Endodermal cell (in vitro differentiated cells): ENCODE results near the gene RAB33A. TPM values are rescaled to one million over a fixed set of nuclear protein-coding genes. Genes with fewer than 3 reads are reported as not detected.

Experiments used
- DNase-seq: peaks from one replicate; pipeline ENCODE4 v3.0.0-alpha.2; 2017
- H3K27ac ChIP-seq: 2 replicates; pipeline ENCODE4 v1.5.1; 2013; ENCODE audit warnings: mild to moderate bottlenecking, low read depth, low read length, moderate library complexity
- H3K27me3 ChIP-seq: 2 replicates; pipeline ENCODE4 v1.6.1; 2013; ENCODE audit warnings: mild to moderate bottlenecking, low read length, moderate library complexity; ENCODE audit not compliant: insufficient read depth, control insufficient read depth, poor library complexity, severe bottlenecking
- H3K36me3 ChIP-seq: 2 replicates; pipeline ENCODE4 v1.7.0; 2013; ENCODE audit warnings: mild to moderate bottlenecking, low read length, moderate library complexity; ENCODE audit not compliant: control insufficient read depth, insufficient read depth
- H3K4me1 ChIP-seq: one replicate; pipeline ENCODE4 v1.7.0; 2013; ENCODE audit warnings: low read length; ENCODE audit not compliant: control insufficient read depth, insufficient read depth
- H3K4me3 ChIP-seq: 2 replicates; pipeline ENCODE4 v1.5.1; 2013; ENCODE audit warnings: mild to moderate bottlenecking, low read length, moderate library complexity
- H3K9ac ChIP-seq: 2 replicates; pipeline ENCODE4 v1.6.1; 2013; ENCODE audit warnings: mild to moderate bottlenecking, low read length, moderate library complexity; ENCODE audit not compliant: poor library complexity, severe bottlenecking; ENCODE audit errors: extremely low read depth
- H3K9me3 ChIP-seq: 2 replicates; pipeline ENCODE4 v1.6.1; 2013; ENCODE audit warnings: mild to moderate bottlenecking, low read length, moderate library complexity; ENCODE audit not compliant: control insufficient read depth
- H3K27ac Mint-ChIP-seq: 2 replicates; pipeline ENCODE4 v1.8.0; 2020; ENCODE audit warnings: mixed read lengths
- H3K27me3 Mint-ChIP-seq: 2 replicates; pipeline ENCODE4 v1.8.0; 2021; ENCODE audit warnings: mild to moderate bottlenecking, mixed read lengths; ENCODE audit not compliant: insufficient read depth
- H3K36me3 Mint-ChIP-seq: 2 replicates; pipeline ENCODE4 v1.8.0; 2020; ENCODE audit warnings: low read depth, mixed read lengths
- H3K4me1 Mint-ChIP-seq: 2 replicates; pipeline ENCODE4 v1.8.0; 2020; ENCODE audit warnings: mixed read lengths
- H3K4me3 Mint-ChIP-seq: 2 replicates; pipeline ENCODE4 v1.8.0; 2020; ENCODE audit warnings: mild to moderate bottlenecking, moderate library complexity, mixed read lengths
- H3K9me3 Mint-ChIP-seq: 2 replicates; pipeline ENCODE4 v1.8.0; 2020; ENCODE audit warnings: mild to moderate bottlenecking, mixed read lengths
- WGBS, 2 experiments: methylation state at CpG; one replicate each; pipeline versions ENCODE4 v1.1.5 to v1.1.7; 2013; ENCODE audit warnings: missing lambda C conversion rate in 2 of 2, mixed read lengths in 1 of 2; ENCODE audit not compliant: insufficient coverage in 1 of 2, insufficient read length in 1 of 2; 5-methylcytosine and 5-hydroxymethylcytosine counted together
- total RNA-seq, 2 donors: library from RNA; stranded (reverse); fragmentation: NEBNext Ultra II Directional in 1 of 2; extraction: Animal tissue kit (Norgen Biotek cat#: 25700) in 1 of 2; gene quantifications; 2 replicates in 1 of 2; 3 replicates in 1 of 2; pipeline ENCODE4 v1.2.1, GENCODE V29; 2021
- TF ChIP-seq, protein P1 (sequence below): fragments of 200-600 bp; sonication (generic); conservative IDR thresholded peaks from 2 replicates; pipeline ENCODE4 v1.5.0; 2021; ENCODE audit warnings: antibody characterized with exemption, mild to moderate bottlenecking

The RAB33A gene
- total RNA-seq, 2 donors from 2014 or later: not detected

DNA sequence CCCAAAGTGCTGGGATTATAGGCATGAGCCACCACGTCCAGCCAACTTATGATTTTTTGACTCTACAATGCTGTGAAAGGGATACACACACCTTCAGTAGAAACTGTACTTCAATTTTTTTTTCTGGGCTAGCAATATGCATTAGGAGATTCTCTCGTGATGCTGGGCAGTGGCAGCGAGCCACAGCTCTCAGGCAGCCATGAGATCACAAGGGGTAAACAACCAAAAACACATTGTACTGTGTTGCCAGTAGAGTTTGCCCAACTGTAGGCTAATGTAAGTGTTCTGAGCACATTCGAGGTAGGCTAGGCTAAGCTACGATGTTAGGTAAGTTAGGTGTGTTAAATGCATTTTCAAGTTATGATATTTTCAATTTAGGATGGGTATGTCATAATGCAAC, 25.7 kb downstream of the RAB33A start:
- no peak for DNase-seq
- TF ChIP-seq, protein P1, sequence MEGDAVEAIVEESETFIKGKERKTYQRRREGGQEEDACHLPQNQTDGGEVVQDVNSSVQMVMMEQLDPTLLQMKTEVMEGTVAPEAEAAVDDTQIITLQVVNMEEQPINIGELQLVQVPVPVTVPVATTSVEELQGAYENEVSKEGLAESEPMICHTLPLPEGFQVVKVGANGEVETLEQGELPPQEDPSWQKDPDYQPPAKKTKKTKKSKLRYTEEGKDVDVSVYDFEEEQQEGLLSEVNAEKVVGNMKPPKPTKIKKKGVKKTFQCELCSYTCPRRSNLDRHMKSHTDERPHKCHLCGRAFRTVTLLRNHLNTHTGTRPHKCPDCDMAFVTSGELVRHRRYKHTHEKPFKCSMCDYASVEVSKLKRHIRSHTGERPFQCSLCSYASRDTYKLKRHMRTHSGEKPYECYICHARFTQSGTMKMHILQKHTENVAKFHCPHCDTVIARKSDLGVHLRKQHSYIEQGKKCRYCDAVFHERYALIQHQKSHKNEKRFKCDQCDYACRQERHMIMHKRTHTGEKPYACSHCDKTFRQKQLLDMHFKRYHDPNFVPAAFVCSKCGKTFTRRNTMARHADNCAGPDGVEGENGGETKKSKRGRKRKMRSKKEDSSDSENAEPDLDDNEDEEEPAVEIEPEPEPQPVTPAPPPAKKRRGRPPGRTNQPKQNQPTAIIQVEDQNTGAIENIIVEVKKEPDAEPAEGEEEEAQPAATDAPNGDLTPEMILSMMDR: no peak
- Histone ChIP-seq H3K27ac (no peak overlapping the region), H3K4me3 (no peak overlapping the region), H3K36me3 (peaks cover 5% of the 10 kb centered on the region), H3K27me3 (no peaks in the 10 kb centered on the region), H3K9ac (no peak overlapping the region), H3K9me3 (no peaks in the 10 kb centered on the region), H3K4me1 (peaks cover 7% of the 10 kb centered on the region)
- no peak overlapping the region for H3K4me3 Mint-ChIP-seq
- peaks cover 8% of the 10 kb centered on the region for H3K4me1 Mint-ChIP-seq
- H3K9me3 Mint-ChIP-seq: peaks cover 20% of the 10 kb centered on the region
- WGBS, 2 experiments: 90 to 100% methylated on average over 1 to 5 of the region's 5 CpGs
- H3K27me3 Mint-ChIP-seq: no peaks in the 10 kb centered on the region
- no peak overlapping the region for H3K27ac Mint-ChIP-seq
- H3K36me3 Mint-ChIP-seq: peaks cover 7% of the 10 kb centered on the region

DNA sequence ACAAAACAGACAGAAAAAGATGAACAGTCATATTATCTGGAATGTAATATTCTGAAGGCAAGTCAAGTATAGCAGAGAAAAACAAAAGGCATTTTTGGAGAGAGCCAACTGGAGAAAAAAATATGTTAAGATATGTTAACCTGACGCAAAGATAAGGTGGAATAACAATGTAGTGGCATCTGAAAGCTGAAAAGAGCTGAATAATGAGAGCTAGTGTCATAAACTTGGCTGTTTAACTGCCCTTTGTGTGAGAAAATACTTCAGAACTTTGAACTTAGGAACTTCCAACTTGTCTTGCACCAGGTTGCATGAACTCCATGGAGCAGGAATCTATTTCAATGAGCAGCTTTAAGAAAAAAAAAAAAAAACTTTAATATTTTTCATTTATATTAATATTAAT, 32.9 kb downstream of the RAB33A start:
- Mint-ChIP-seq H3K27ac (no peak overlapping the region), H3K36me3 (peaks cover 42% of the 10 kb centered on the region), H3K27me3 (no peaks in the 10 kb centered on the region), H3K4me3 (no peak overlapping the region), H3K9me3 (peaks cover 14% of the 10 kb centered on the region), H3K4me1 (no peaks in the 10 kb centered on the region)
- WGBS, 2 experiments: 0% methylated on average over 1 of the region's 1 CpG
- Histone ChIP-seq H3K36me3 (peaks cover 14% of the 10 kb centered on the region), H3K27me3 (no peaks in the 10 kb centered on the region), H3K27ac (no peak overlapping the region), H3K4me1 (no peaks in the 10 kb centered on the region), H3K9ac (no peak overlapping the region), H3K9me3 (no peaks in the 10 kb centered on the region), H3K4me3 (no peak overlapping the region)
- TF ChIP-seq, protein P1: no peak
- DNase-seq: no peak

DNA sequence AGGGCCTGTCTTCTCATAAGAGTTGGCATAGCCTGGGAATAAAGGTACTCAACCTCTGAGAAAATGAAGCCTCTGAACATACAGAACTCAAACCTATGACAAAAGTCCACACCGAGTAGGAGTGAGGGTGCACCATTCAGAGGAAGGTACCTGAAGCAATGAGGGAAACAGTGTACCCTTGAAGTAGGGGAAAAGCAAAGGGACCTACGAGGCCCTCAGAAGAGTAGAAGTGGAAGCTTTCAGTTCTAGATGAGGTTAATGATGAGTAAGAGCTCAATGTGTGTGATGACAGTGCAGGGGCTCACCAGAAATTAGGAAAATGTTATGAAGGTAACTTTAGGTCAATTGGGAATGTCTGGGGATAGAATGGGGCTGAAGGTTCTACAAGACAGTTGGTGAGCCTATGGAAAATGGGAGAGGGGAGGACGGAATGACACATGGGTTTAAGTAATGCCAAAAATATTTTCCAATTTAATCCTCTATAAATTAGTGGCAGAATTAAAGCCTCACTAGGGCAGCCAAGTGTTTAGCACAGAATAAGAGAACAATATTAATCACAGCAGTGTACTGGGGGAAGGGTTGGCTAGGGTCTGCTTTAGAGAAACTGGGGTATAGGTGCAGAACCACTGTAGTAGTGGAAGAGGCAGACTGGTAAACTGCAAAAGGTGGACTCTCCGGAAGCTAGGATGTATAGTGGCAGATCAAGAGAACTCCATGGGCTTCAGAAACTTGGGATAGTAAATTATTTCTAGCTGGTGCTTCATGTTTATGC, 39.8 kb downstream of the RAB33A start:
- no peak overlapping the region for H3K27ac Mint-ChIP-seq
- Histone ChIP-seq H3K27me3 (no peaks in the 10 kb centered on the region), H3K4me1 (no peaks in the 10 kb centered on the region), H3K9me3 (no peaks in the 10 kb centered on the region), H3K4me3 (no peak overlapping the region), H3K27ac (no peak overlapping the region), H3K36me3 (peaks cover 26% of the 10 kb centered on the region), H3K9ac (no peak overlapping the region)
- no peak overlapping the region for H3K4me3 Mint-ChIP-seq
- no peak for DNase-seq
- WGBS, 2 experiments: 86 to 100% methylated on average over 1 to 3 of the region's 4 CpGs
- peaks cover 56% of the 10 kb centered on the region for H3K36me3 Mint-ChIP-seq
- no peaks in the 10 kb centered on the region for H3K27me3 Mint-ChIP-seq
- peaks cover 33% of the 10 kb centered on the region for H3K9me3 Mint-ChIP-seq
- peaks cover 16% of the 10 kb centered on the region for H3K4me1 Mint-ChIP-seq
- TF ChIP-seq, protein P1: no peak
